WTC11 (cell line): ENCODE results near the gene CYP1A2.

Experiments
- AFF4 ChIP-seq: sonication (generic); formaldehyde crosslinking; IDR thresholded peaks from 2 replicates; pipeline ENCODE4 v1.8.1; 2023; ENCODE audit warnings: mild to moderate bottlenecking, missing genetic modification reagents, borderline replicate concordance
- CBFB ChIP-seq: sonication (generic); formaldehyde crosslinking; IDR thresholded peaks from 2 replicates; pipeline ENCODE4 v1.8.1; 2022; ENCODE audit warnings: mild to moderate bottlenecking, low read depth, missing genetic modification reagents
- ESRRA ChIP-seq: sonication (generic); formaldehyde crosslinking; IDR thresholded peaks from 2 replicates; pipeline ENCODE4 v1.8.1; 2022; ENCODE audit warnings: mild to moderate bottlenecking, missing genetic modification reagents, borderline replicate concordance
- FOXJ3 ChIP-seq: sonication (generic); formaldehyde crosslinking; IDR thresholded peaks from 2 replicates; pipeline ENCODE4 v1.9.0; 2021; ENCODE audit warnings: missing genetic modification reagents, mild to moderate bottlenecking, borderline replicate concordance
- MAX ChIP-seq: sonication (generic); formaldehyde crosslinking; IDR thresholded peaks from 2 replicates; pipeline ENCODE4 v1.8.0; 2022; ENCODE audit warnings: mild to moderate bottlenecking, missing genetic modification reagents
- TCF7 ChIP-seq: sonication (generic); formaldehyde crosslinking; IDR thresholded peaks from 2 replicates; pipeline ENCODE4 v1.8.0; 2022; ENCODE audit warnings: mild to moderate bottlenecking, low read depth, missing genetic modification reagents, moderate library complexity
- ZNF671 ChIP-seq: fragments of 250-450 bp; sonication (Bioruptor Pico); IDR thresholded peaks from 2 replicates; pipeline ENCODE4 v1.8.0; 2021; ENCODE audit warnings: mild to moderate bottlenecking
- TF ChIP-seq, protein P1 (sequence below): fragments of 200-600 bp; IDR thresholded peaks from 2 replicates; pipeline ENCODE4 v1.8.0; 2022; ENCODE audit warnings: antibody characterized with exemption
- TF ChIP-seq, protein P2 (sequence below): sonication (generic); formaldehyde crosslinking; IDR thresholded peaks from 2 replicates; pipeline ENCODE4 v1.8.0; 2022; ENCODE audit warnings: mild to moderate bottlenecking, missing genetic modification reagents

- TF ChIP-seq MAX (no peak), TCF7 (CRISPR knock-in tag) (no peak), AFF4 (CRISPR knock-in tag) (no peak), ESRRA (no peak), FOXJ3 (no peak), ZNF671 (CRISPR knock-in tag) (no peak), CBFB (CRISPR knock-in tag) (no peak)
- TF ChIP-seq, protein P1, sequence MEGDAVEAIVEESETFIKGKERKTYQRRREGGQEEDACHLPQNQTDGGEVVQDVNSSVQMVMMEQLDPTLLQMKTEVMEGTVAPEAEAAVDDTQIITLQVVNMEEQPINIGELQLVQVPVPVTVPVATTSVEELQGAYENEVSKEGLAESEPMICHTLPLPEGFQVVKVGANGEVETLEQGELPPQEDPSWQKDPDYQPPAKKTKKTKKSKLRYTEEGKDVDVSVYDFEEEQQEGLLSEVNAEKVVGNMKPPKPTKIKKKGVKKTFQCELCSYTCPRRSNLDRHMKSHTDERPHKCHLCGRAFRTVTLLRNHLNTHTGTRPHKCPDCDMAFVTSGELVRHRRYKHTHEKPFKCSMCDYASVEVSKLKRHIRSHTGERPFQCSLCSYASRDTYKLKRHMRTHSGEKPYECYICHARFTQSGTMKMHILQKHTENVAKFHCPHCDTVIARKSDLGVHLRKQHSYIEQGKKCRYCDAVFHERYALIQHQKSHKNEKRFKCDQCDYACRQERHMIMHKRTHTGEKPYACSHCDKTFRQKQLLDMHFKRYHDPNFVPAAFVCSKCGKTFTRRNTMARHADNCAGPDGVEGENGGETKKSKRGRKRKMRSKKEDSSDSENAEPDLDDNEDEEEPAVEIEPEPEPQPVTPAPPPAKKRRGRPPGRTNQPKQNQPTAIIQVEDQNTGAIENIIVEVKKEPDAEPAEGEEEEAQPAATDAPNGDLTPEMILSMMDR = no peak
- TF ChIP-seq, protein P2, sequence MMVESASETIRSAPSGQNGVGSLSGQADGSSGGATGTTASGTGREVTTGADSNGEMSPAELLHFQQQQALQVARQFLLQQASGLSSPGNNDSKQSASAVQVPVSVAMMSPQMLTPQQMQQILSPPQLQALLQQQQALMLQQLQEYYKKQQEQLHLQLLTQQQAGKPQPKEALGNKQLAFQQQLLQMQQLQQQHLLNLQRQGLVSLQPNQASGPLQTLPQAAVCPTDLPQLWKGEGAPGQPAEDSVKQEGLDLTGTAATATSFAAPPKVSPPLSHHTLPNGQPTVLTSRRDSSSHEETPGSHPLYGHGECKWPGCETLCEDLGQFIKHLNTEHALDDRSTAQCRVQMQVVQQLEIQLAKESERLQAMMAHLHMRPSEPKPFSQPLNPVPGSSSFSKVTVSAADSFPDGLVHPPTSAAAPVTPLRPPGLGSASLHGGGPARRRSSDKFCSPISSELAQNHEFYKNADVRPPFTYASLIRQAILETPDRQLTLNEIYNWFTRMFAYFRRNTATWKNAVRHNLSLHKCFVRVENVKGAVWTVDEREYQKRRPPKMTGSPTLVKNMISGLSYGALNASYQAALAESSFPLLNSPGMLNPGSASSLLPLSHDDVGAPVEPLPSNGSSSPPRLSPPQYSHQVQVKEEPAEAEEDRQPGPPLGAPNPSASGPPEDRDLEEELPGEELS (CRISPR knock-in tag) = no peak
Observed at GRCh38 chr15:74724570-74725224, 23.9 kb upstream of the CYP1A2 start.
